ENCODE data around the gene PAM.

DNA sequence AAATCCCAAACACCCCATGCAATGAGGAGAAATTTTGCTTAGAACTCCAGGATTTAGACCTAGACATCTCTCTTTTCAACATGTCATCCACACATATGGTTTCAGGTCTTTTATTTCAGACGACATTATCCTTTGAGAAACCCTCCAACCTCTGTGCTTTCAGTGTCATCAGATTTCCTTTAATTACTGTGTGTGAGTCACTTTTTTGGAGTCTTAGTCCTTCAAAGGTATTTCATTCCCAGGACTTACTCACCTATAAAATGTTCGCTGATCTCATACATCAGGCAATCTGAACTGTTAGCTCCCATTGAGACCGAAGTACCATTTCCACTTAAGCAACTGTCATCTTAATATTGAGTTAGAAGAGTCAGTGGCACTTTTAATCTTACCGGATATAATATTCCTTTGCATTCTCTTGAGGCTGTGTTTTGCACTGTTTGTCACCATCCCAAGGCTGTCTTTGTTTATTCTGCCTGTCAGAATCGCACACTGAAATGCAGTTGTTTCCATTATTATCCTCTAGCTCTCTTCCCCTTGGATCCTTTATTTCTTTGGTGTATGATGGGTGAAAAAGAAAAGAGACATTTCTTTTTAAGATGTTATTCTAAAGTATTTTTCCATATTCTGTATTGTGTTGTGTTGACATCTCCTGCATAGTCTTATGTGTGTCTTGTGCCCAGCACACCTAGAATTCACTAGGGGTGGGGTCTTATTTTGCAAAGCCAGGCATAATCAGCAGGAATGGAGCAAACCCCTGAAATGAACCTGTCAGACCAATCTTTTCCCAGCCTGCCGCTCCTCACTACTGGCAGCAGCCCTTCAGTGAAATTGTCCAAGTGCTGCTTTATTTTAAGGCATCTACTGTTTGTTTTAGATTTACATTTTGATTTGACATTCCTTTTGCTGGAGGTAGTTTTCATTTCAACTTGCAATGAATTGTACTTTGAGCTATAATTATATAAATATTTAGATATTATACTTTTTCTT is 155.4 kb downstream of the PAM start:
- TF ChIP-seq EZH2 (optimal IDR thresholded peaks at IDR 0.05; ENCODE audit: low read depth, low read length) (no peak), CTCF (IDR thresholded peaks at IDR 0.05; ENCODE audit: low read length) (no peak), EZH2phosphoT487 (IDR thresholded peaks at IDR 0.05; ENCODE audit: low read length) (no peak)

Data from MM.1S (cell line).